Stomach (tissue), 4 donors: Measurements from ENCODE around the gene CAMK2A.

Source experiments
- EP300 ChIP-seq: sonication (generic); formaldehyde crosslinking; IDR thresholded peaks from one replicate; pipeline ENCODE4 v1.6.1; 2017; ENCODE audit warnings: antibody characterized with exemption
- POLR2A ChIP-seq, 4 donors: fragments of 450-650 bp; IDR thresholded peaks; one replicate each; pipeline ENCODE4 v1.6.1; 2016; ENCODE audit warnings: antibody characterized with exemption in 4 of 4, control low read depth in 2 of 4, mild to moderate bottlenecking in 1 of 4, moderate library complexity in 1 of 4
- POLR2AphosphoS5 ChIP-seq, 3 donors: sonication (generic); formaldehyde crosslinking; IDR thresholded peaks; one replicate each; pipeline ENCODE4 v1.6.1; 2016; ENCODE audit warnings: antibody characterized with exemption in 3 of 3
- TF ChIP-seq, protein P1 (sequence below), 7 experiments: fragments of 450-650 bp in 4 of 7; fragments of 200-600 bp in 3 of 7; sonication (generic) in 3 of 7; IDR thresholded peaks; one replicate each; pipeline ENCODE4 v1.5.1; 2016 to 2019; ENCODE audit warnings: antibody characterized with exemption in 7 of 7, control low read depth in 2 of 7, mild to moderate bottlenecking in 1 of 7

- TF ChIP-seq, protein P1, sequence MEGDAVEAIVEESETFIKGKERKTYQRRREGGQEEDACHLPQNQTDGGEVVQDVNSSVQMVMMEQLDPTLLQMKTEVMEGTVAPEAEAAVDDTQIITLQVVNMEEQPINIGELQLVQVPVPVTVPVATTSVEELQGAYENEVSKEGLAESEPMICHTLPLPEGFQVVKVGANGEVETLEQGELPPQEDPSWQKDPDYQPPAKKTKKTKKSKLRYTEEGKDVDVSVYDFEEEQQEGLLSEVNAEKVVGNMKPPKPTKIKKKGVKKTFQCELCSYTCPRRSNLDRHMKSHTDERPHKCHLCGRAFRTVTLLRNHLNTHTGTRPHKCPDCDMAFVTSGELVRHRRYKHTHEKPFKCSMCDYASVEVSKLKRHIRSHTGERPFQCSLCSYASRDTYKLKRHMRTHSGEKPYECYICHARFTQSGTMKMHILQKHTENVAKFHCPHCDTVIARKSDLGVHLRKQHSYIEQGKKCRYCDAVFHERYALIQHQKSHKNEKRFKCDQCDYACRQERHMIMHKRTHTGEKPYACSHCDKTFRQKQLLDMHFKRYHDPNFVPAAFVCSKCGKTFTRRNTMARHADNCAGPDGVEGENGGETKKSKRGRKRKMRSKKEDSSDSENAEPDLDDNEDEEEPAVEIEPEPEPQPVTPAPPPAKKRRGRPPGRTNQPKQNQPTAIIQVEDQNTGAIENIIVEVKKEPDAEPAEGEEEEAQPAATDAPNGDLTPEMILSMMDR (IDR thresholded peaks at IDR 0.05): no peak
- TF ChIP-seq POLR2A (IDR thresholded peaks at IDR 0.05) (no peak), POLR2AphosphoS5 (IDR thresholded peaks at IDR 0.05) (no peak), EP300 (no peak)
Observed at GRCh38 chr5:150255659-150256409, 33.7 kb downstream of the CAMK2A start.
